ENCODE data around the gene NFIX. TPM values are rescaled to one million over a fixed set of nuclear protein-coding genes. Genes with fewer than 3 reads are reported as not detected.

NFIX gene
- total RNA-seq, 1 experiment from 2014 or later = 144 TPM

GRCh38 chr19:13110099-13110610 lies 114.9 kb downstream of the NFIX start:
- Histone ChIP-seq H3K27me3 (ENCODE audit: control insufficient read depth, insufficient read depth, low read length) (no peaks in the 10 kb centered on the region), H3K4me1 (ENCODE audit: control insufficient read depth, insufficient read depth, low read length) (peaks cover 4% of the 10 kb centered on the region), H3K4me3 (ENCODE audit: low read depth in 2 of 2, low read length in 2 of 2) (no peak overlapping the region), H3K36me3 (ENCODE audit: control insufficient read depth, insufficient read depth, low read length) (peaks cover 2% of the 10 kb centered on the region; the same call in 1 of the 2 replicates), H3K9me3 (ENCODE audit: control insufficient read depth, insufficient read depth, low read depth, low read length) (no peaks in the 10 kb centered on the region), H3K27ac (ENCODE audit: low read length) (no peak overlapping the region)
- POLR2A ChIA-PET = no interaction called here
- TF ChIP-seq TCF7L2 (IDR thresholded peaks at IDR 0.05; ENCODE audit: low read depth, low read length) (no peak), CTCF (IDR thresholded peaks at IDR 0.05) (no peak), REST (IDR thresholded peaks at IDR 0.05; ENCODE audit: insufficient read depth in 1 of 2, low read depth in 2 of 2, low read length in 1 of 2) (no peak), SIN3A (IDR thresholded peaks at IDR 0.05; ENCODE audit: borderline replicate concordance, insufficient read depth, low read depth, low read length) (no peak), POLR2AphosphoS5 (IDR thresholded peaks at IDR 0.05; ENCODE audit: low read depth, low read length) (no peak)
- DNase-seq (ENCODE audit: low read depth, low spot score) (no peak), ATAC-seq (no peak)
- in situ Hi-C loops (cut with HindIII; ENCODE audit: low pct_unique_long_range_greater_than_20kb, low sequenced_read_pairs) (no loop called here), intact Hi-C loops (cut with micrococcal nuclease; ENCODE audit: unreplicated experiment) (no loop called here)
- CTCF ChIA-PET = no interaction called here
- no TSS peak for BruUV-seq (replicated peaks)

GRCh38 chr19:13112555-13112954 lies 117.3 kb downstream of the NFIX start:
- intact Hi-C loops (cut with micrococcal nuclease; ENCODE audit: unreplicated experiment) = no loop called here

More at GRCh38 chr19:13112555-13112954, 117.3 kb downstream of the NFIX start:
- DNase-seq (ENCODE audit: low read depth, low spot score) (no peak), ATAC-seq (no peak)
- CTCF ChIA-PET = no interaction called here
- no peak overlapping the region for H3K27ac ChIP-seq (ENCODE audit: low read length)
- H3K4me1 ChIP-seq (ENCODE audit: control insufficient read depth, insufficient read depth, low read length) = peaks cover 8% of the 10 kb centered on the region
- H3K4me3 ChIP-seq (ENCODE audit: low read depth in 2 of 2, low read length in 2 of 2) = no peak overlapping the region
- in situ Hi-C loops (cut with HindIII; ENCODE audit: low pct_unique_long_range_greater_than_20kb, low sequenced_read_pairs) = no loop called here
- no peaks in the 10 kb centered on the region for H3K9me3 ChIP-seq (ENCODE audit: control insufficient read depth, insufficient read depth, low read depth, low read length)
- peaks cover 5% of the 10 kb centered on the region for H3K36me3 ChIP-seq (ENCODE audit: control insufficient read depth, insufficient read depth, low read length)
- no peaks in the 10 kb centered on the region for H3K27me3 ChIP-seq (ENCODE audit: control insufficient read depth, insufficient read depth, low read length)
- TF ChIP-seq CTCF (IDR thresholded peaks at IDR 0.05) (no peak), REST (IDR thresholded peaks at IDR 0.05; ENCODE audit: insufficient read depth in 1 of 2, low read depth in 2 of 2, low read length in 1 of 2) (no peak), SIN3A (IDR thresholded peaks at IDR 0.05; ENCODE audit: borderline replicate concordance, insufficient read depth, low read depth, low read length) (no peak), POLR2AphosphoS5 (IDR thresholded peaks at IDR 0.05; ENCODE audit: low read depth, low read length) (no peak), TCF7L2 (IDR thresholded peaks at IDR 0.05; ENCODE audit: low read depth, low read length) (no peak)
- BruUV-seq (replicated peaks) = no TSS peak
- POLR2A ChIA-PET = no interaction called here

All from Panc1 (cell line).